GM19023 (cell line): ENCODE data around the gene DTYMK.

Experiments used
- ATAC-seq: cut with Tn5 transposase; IDR thresholded peaks from one replicate; pipeline ENCODE4 v1.9.1; 2021; ENCODE audit warnings: mild to moderate bottlenecking, moderate library complexity; ENCODE audit not compliant: unreplicated experiment

Gene DTYMK

GRCh38 chr2:241708879-241709278 lies 22.3 kb upstream of the DTYMK start:
- no peak for ATAC-seq

DNA sequence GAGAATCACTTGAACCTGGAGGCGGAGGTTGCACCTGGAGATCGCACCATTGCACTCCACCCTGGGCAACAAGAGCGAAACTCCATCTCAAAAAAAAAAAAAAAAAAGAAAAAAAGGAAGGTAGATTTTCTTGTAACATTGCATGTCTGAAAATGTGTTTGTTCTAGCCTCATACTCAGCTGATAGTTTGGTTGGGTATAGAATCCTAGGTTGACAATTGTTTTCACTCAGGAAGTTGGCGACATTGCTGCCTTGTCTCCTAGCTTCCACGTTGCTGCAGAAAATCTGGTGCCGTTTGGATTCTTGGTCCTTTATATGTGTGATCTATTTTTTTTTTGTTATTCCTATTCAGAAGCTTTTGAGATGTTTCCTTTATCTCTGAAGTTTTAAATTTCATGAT lies 19.9 kb upstream of the DTYMK start:
- ATAC-seq, result no peak

- no peak for ATAC-seq
Measured at GRCh38 chr2:241703032-241703604, 16.5 kb upstream of the DTYMK start.

- peak; percentile 69 for ATAC-seq
Measured at GRCh38 chr2:241702155-241703031, 15.8 kb upstream of the DTYMK start.

DNA sequence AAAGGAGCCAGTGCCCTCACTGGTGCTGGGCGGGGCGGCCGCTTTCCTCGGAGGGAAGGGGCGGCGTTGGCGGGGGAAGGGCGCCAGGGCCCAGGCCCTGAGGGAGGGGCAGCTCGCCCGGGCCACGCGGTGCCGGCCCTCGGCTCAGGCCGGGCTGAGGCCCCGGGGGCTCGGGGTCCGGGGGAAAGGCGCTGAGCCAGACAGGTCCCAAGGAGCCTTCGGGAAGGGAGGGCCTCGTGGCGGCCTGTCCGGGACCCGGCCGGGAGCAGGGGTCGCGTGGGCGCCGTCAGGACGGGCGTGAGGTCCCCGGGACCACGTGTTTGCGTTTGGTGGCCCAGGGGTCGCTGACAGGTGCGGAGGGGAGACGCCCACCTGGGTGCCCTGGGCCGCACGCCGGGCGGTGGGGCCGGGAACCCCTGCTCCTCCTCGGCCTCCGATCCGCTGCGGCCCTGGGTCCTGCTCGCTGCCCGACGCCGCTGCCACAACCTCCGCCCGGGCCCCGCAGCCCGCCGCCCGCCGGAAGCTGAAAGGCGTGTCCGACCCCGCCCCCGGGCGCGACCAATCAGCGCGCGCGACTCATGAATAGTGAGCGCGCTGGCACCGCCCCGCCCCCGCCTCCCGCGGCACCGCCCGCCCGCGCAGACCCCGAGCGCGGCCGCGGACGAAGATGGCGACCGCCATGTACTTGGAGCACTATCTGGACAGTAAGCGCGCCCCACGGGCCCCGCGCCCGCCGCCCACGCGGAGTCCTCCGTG lies 15.0 kb upstream of the DTYMK start, which contains the start of gene ING5:
Gene ING5 (plus strand): TSS at position 641 of the 756 bp plus-strand sequence. CDS start 27 bp downstream, at position 668.
- peak; percentile 65 for ATAC-seq

- ATAC-seq, result no peak
Measured at GRCh38 chr2:241701149-241701398, 14.5 kb upstream of the DTYMK start.

- no peak for ATAC-seq
Measured at GRCh38 chr2:241695651-241696050, 9.0 kb upstream of the DTYMK start.

DNA sequence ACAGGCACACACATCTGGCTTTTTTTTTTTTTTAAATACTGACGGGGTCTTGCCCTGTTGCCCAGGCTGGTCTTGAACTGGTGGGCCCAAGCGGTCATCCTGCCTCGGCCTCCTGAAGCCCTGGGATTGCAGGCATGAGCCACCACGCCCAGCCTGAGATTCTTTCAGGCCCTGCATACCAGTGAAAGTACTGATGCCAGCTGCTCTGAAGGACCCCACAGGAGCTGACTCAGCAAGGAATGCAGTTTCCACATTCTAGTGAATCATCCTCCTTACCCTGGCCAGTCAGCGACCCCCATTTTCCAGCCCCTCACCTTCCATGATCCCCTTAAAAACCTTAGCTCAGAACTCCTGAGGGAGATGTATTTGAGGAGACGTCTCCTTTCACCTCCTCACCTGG lies 5.8 kb upstream of the DTYMK start:
- no peak for ATAC-seq

DNA sequence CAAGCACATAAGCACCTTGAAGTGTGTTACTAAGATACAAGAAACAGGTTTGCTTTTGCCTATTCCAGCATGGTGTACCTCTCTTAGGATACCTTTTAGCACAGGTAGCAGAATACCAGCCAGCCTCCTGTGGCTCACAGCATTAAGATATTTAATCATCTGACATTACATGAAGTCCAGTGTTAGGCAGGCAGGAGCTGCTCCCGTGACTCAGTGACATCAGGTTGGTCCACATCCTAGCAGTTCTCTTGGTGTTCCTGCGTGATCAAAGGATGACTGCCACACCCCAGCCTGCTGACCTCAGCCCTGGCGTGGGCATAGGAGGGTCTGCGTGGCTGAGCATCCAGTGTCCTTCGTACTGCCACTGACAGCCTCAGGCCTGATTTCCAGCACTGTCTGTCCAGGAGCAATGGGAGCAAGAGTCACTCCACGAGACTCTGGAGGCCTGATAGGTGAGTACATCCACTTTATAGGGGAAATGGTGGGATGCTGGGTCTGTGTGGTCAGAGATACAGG lies 3.6 kb upstream of the DTYMK start:
- no peak for ATAC-seq

DNA sequence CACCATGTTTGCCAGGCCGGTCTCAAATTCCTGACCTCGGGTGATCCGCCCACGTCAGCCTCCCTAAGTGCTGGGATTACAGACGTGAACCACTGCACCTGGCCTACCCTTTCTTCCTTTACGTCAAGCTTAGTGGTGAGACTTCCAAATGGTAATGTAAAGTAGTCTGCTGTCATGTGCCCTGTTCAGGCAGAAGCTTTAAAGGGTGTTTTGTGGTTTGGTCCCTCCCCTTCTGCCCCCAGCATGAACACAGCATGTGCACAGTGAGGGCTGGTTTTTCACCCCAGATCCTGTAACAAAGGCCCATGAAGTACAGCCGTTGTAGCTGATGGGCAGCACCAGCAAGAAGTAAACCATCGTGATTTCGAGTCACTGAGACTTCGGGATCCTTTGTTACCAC lies 2.7 kb upstream of the DTYMK start:
- no peak for ATAC-seq

- no peak for ATAC-seq
Measured at GRCh38 chr2:241686324-241686649, 328 bp downstream of the DTYMK start.

GRCh38 chr2:241680827-241681599 lies 5.6 kb downstream of the DTYMK start:
- no peak for ATAC-seq

DNA sequence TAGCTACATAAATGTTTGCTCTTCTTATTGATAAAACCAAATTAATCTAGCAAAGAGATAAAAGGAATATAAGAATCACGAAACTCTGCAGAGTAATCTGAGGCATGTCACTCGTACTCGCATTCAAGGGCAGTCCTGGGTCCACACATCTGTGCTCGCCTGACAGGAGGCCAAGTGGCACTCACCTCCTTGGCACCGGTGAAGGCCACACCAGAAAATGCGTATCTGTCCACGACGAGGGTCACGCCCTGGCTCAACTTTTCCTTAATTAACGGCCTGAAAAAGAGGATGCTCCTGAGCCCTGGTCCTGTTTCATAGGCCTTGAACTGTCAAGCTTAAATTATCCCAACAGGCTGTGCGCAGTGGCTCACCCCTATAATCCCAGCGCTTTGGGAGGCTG lies 6.6 kb downstream of the DTYMK start:
- no peak for ATAC-seq

- ATAC-seq, result no peak
Measured at GRCh38 chr2:241678784-241679540, 7.7 kb downstream of the DTYMK start.

- no peak for ATAC-seq
Measured at GRCh38 chr2:241678307-241678706, 8.3 kb downstream of the DTYMK start.

GRCh38 chr2:241677392-241677791 lies 9.2 kb downstream of the DTYMK start:
- ATAC-seq, result no peak

- ATAC-seq, result no peak
Measured at GRCh38 chr2:241676665-241677064, 9.9 kb downstream of the DTYMK start.

DNA sequence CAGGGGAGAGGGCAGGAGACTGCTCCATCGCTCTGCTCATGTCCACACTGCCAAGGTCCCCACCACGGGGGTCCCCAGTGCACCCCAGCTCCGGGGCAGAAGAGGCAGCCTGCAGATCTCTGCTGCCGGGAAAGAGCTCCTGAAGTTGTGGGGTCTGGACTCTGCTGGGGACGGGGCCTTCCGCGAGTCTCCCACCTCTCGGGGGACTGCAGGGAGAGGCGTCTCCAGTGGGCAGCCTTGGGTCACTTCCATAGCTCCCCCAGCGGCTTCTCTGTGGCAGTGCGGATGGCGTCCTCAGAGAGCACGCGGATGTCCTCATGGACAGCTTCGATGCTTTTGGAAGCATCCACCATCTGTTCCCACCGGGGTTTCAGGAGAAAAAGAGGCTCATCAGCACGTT lies 10.7 kb downstream of the DTYMK start:
- no peak for ATAC-seq

GRCh38 chr2:241673797-241674725 lies 12.6 kb downstream of the DTYMK start:
- ATAC-seq, result no peak
